MM.1S (cell line): ENCODE measurements around the gene QARS1.

Experiments used
- DNase-seq: peaks from one replicate; pipeline ENCODE4 v3.0.0-alpha.2; 2015
- H2AFZ ChIP-seq: fragments of 300-600 bp; sonication (generic); 2 replicates; pipeline ENCODE4 v1.6.0; 2016; ENCODE audit warnings: antibody characterized with exemption, low read length
- H3F3A ChIP-seq: fragments of 300-600 bp; sonication (generic); 2 replicates; pipeline ENCODE4 v1.6.1; 2016; ENCODE audit warnings: mild to moderate bottlenecking, antibody characterized with exemption, low read length, moderate library complexity, mixed read lengths; ENCODE audit not compliant: insufficient read depth
- H3K27ac ChIP-seq: fragments of 300-600 bp; sonication (generic); 2 replicates; pipeline ENCODE4 v1.5.1; 2016; ENCODE audit warnings: mild to moderate bottlenecking, low read length
- H3K27me3 ChIP-seq: fragments of 300-600 bp; sonication (generic); replicated peaks from 2 replicates; pipeline ENCODE4 v1.6.0; 2016; ENCODE audit warnings: low read length; ENCODE audit not compliant: insufficient read depth
- H3K36me3 ChIP-seq: fragments of 300-600 bp; sonication (generic); replicated peaks from 2 replicates; pipeline ENCODE4 v1.6.1; 2016; ENCODE audit warnings: mild to moderate bottlenecking, low read length, mixed read lengths; ENCODE audit not compliant: insufficient read depth
- H3K4me1 ChIP-seq: fragments of 300-600 bp; sonication (generic); 2 replicates; pipeline ENCODE4 v1.6.1; 2016; ENCODE audit warnings: low read length, mixed read lengths
- H3K4me2 ChIP-seq: fragments of 300-600 bp; sonication (generic); 2 replicates; pipeline ENCODE4 v1.6.0; 2016; ENCODE audit warnings: low read depth, low read length
- H3K4me3 ChIP-seq: fragments of 300-600 bp; sonication (generic); 2 replicates; pipeline ENCODE4 v1.5.1; 2016; ENCODE audit warnings: low read length, mixed read lengths
- H3K79me2 ChIP-seq: fragments of 300-600 bp; sonication (generic); 2 replicates; pipeline ENCODE4 v1.6.1; 2016; ENCODE audit warnings: mixed run types, low read length, mixed read lengths
- H3K9ac ChIP-seq: fragments of 300-600 bp; sonication (generic); 2 replicates; pipeline ENCODE4 v1.6.1; 2016; ENCODE audit warnings: low read length, mixed read lengths
- H3K9me2 ChIP-seq: fragments of 300-600 bp; sonication (generic); replicated peaks from 2 replicates; pipeline ENCODE4 v1.6.1; 2016; ENCODE audit warnings: mild to moderate bottlenecking, low read length, mixed read lengths; ENCODE audit not compliant: insufficient read depth
- H3K9me3 ChIP-seq: fragments of 300-600 bp; sonication (generic); replicated peaks from 2 replicates; pipeline ENCODE4 v1.6.1; 2016; ENCODE audit warnings: mild to moderate bottlenecking, low read length, mixed read lengths; ENCODE audit not compliant: insufficient read depth
- H4K20me1 ChIP-seq: fragments of 300-600 bp; sonication (generic); 2 replicates; pipeline ENCODE4 v1.6.1; 2016; ENCODE audit warnings: mild to moderate bottlenecking, low read length, moderate library complexity, mixed read lengths; ENCODE audit not compliant: insufficient read depth
- CTCF ChIP-seq: fragments of 300-600 bp; sonication (generic); IDR thresholded peaks from 2 replicates; pipeline ENCODE4 v1.5.1; 2016; ENCODE audit warnings: antibody characterized with exemption, low read length, mixed read lengths
- EZH2 ChIP-seq: fragments of 300-600 bp; sonication (generic); optimal IDR thresholded peaks from 2 replicates; pipeline ENCODE3; 2017; ENCODE audit warnings: low read depth, mild to moderate bottlenecking, antibody characterized with exemption, low read length, mixed read lengths
- EZH2phosphoT487 ChIP-seq: fragments of 300-600 bp; sonication (generic); IDR thresholded peaks from 2 replicates; pipeline ENCODE4 v1.6.1; 2018; ENCODE audit warnings: antibody characterized with exemption, low read length

The QARS1 gene

GRCh38 chr3:49057268-49057667, 47.3 kb downstream of the QARS1 start:
- Histone ChIP-seq H3K79me2 (peaks cover 16% of the 10 kb centered on the region; the same call in 1 of the 2 replicates), H3K4me1 (no peaks in the 10 kb centered on the region), H3K9ac (no peak overlapping the region), H4K20me1 (no peaks in the 10 kb centered on the region), H3F3A (no peaks in the 10 kb centered on the region), H2AFZ (no peak overlapping the region), H3K27ac (no peak overlapping the region), H3K4me2 (no peak overlapping the region), H3K27me3 (no peaks in the 10 kb centered on the region), H3K4me3 (no peak overlapping the region), H3K36me3 (peaks cover 12% of the 10 kb centered on the region), H3K9me3 (no peaks in the 10 kb centered on the region), H3K9me2 (no peaks in the 10 kb centered on the region)
- DNase-seq, result no peak
- TF ChIP-seq CTCF, result no peak
- no peak for TF ChIP-seq EZH2
- TF ChIP-seq EZH2phosphoT487, result no peak

- Histone ChIP-seq H3K27ac (no peak overlapping the region), H3K27me3 (no peaks in the 10 kb centered on the region), H3K79me2 (peaks cover 14% of the 10 kb centered on the region), H4K20me1 (no peaks in the 10 kb centered on the region), H3K9me3 (no peaks in the 10 kb centered on the region), H3K4me2 (no peak overlapping the region), H3F3A (no peaks in the 10 kb centered on the region), H2AFZ (no peak overlapping the region), H3K4me1 (no peaks in the 10 kb centered on the region), H3K36me3 (peaks cover 9% of the 10 kb centered on the region; the same call in 1 of the 2 replicates), H3K4me3 (no peak overlapping the region), H3K9me2 (no peaks in the 10 kb centered on the region), H3K9ac (no peak overlapping the region)
- TF ChIP-seq CTCF (no peak), EZH2phosphoT487 (no peak), EZH2 (no peak)
- no peak for DNase-seq
Observed at GRCh38 chr3:49054344-49054862, 50.2 kb downstream of the QARS1 start.

GRCh38 chr3:49053543-49053942, 51.0 kb downstream of the QARS1 start:
- no peak for TF ChIP-seq EZH2phosphoT487
- no peak for TF ChIP-seq CTCF
- TF ChIP-seq EZH2, result no peak
- Histone ChIP-seq H3K9me2 (no peaks in the 10 kb centered on the region), H3F3A (no peaks in the 10 kb centered on the region), H3K4me1 (no peaks in the 10 kb centered on the region), H3K27me3 (no peaks in the 10 kb centered on the region), H3K27ac (no peak overlapping the region), H3K9ac (no peak overlapping the region), H3K4me2 (no peak overlapping the region), H3K79me2 (peaks cover 14% of the 10 kb centered on the region), H4K20me1 (no peaks in the 10 kb centered on the region), H2AFZ (no peak overlapping the region), H3K4me3 (no peak overlapping the region), H3K36me3 (peaks cover 9% of the 10 kb centered on the region; the same call in 1 of the 2 replicates), H3K9me3 (no peaks in the 10 kb centered on the region)
- DNase-seq, result no peak
